A673 (cell line): ENCODE data around the gene TRAF4. TPM values are rescaled to one million over a fixed set of nuclear protein-coding genes. Genes with fewer than 3 reads are reported as not detected.

ENCODE experiments used
- BruUV-seq: library from RNA; stranded (reverse); fragments of 400-500 nt; replicated peaks from 2 replicates; lab custom pipeline; 2021; lab: Mats Ljungman, UMichigan
- CTCF ChIA-PET: fragments of 300-600 bp; sonication (Branson Sonifier 250); formaldehyde crosslinking; loops from one replicate; lab custom pipeline; 2022; ENCODE audit warnings: antibody characterized with exemption; lab: Charles Lee
- POLR2A ChIA-PET: fragments of 300-600 bp; sonication (Branson Sonifier 250); formaldehyde crosslinking; loops from one replicate; lab custom pipeline; 2022; ENCODE audit warnings: antibody characterized with exemption; ENCODE audit not compliant: low non-redundant PET; lab: Charles Lee
- DNase-seq: peaks from one replicate; pipeline ENCODE4 v3.0.0-alpha.2; 2015; ENCODE audit warnings: low spot score
- H3K27ac ChIP-seq: fragments of 200-600 bp; sonication (generic); 2 replicates; pipeline ENCODE4 v1.5.1; 2016; ENCODE audit warnings: mixed run types, low read depth, mild to moderate bottlenecking, mixed read lengths, antibody characterized with exemption, low read length; ENCODE audit not compliant: poor library complexity, severe bottlenecking
- H3K27me3 ChIP-seq: fragments of 200-600 bp; sonication (generic); replicated peaks from 2 replicates; pipeline ENCODE4 v1.6.1; 2017; ENCODE audit warnings: mixed run types, low read depth, mild to moderate bottlenecking, mixed read lengths, antibody characterized with exemption, low read length; ENCODE audit not compliant: insufficient read depth, poor library complexity
- H3K36me3 ChIP-seq: fragments of 200-600 bp; sonication (generic); 2 replicates; pipeline ENCODE4 v1.6.1; 2016; ENCODE audit warnings: mixed run types, mild to moderate bottlenecking, mixed read lengths, antibody characterized with exemption, low read length; ENCODE audit not compliant: insufficient read depth, poor library complexity, severe bottlenecking
- H3K4me1 ChIP-seq: fragments of 200-600 bp; sonication (generic); 2 replicates; pipeline ENCODE4 v1.6.1; 2017; ENCODE audit warnings: mixed run types, mild to moderate bottlenecking, mixed read lengths, antibody characterized with exemption, low read length; ENCODE audit not compliant: insufficient read depth, poor library complexity, severe bottlenecking
- H3K4me3 ChIP-seq: fragments of 200-600 bp; sonication (generic); 2 replicates; pipeline ENCODE4 v1.5.1; 2016; ENCODE audit warnings: low read depth, mixed run types, mild to moderate bottlenecking, mixed read lengths, low read length; ENCODE audit not compliant: poor library complexity, severe bottlenecking
- H3K9me3 ChIP-seq: fragments of 200-600 bp; sonication (generic); 2 replicates; pipeline ENCODE4 v1.6.1; 2016; ENCODE audit warnings: mixed run types, low read depth, mild to moderate bottlenecking, mixed read lengths, antibody characterized with exemption, low read length; ENCODE audit not compliant: poor library complexity, severe bottlenecking
- EZH2 ChIP-seq: fragments of 200-600 bp; sonication (generic); IDR thresholded peaks from 2 replicates; pipeline ENCODE4 v1.6.1; 2017; ENCODE audit warnings: borderline replicate concordance, low read depth, mild to moderate bottlenecking, mixed read lengths, antibody characterized with exemption, low read length; ENCODE audit not compliant: poor library complexity, severe bottlenecking
- intact Hi-C: fragments of 100-400 bp; cut with micrococcal nuclease; formaldehyde crosslinking; loops from one replicate; pipeline ENCODE4 v1.10.0; 2022; ENCODE audit not compliant: unreplicated experiment
- total RNA-seq: library from RNA; stranded (reverse); gene quantifications from 2 replicates; pipeline ENCODE4 v1.2.3, GENCODE V29; 2021
- TF ChIP-seq, protein P1 (sequence below): fragments of 300-800, 200-600 bp; sonication (generic); conservative IDR thresholded peaks from 2 replicates; pipeline ENCODE4 v1.5.1; 2017; ENCODE audit warnings: low read depth, mild to moderate bottlenecking, antibody characterized with exemption, low read length, moderate library complexity, mixed read lengths

TRAF4 gene
- total RNA-seq, 1 experiment from 2014 or later = 128 TPM

DNA sequence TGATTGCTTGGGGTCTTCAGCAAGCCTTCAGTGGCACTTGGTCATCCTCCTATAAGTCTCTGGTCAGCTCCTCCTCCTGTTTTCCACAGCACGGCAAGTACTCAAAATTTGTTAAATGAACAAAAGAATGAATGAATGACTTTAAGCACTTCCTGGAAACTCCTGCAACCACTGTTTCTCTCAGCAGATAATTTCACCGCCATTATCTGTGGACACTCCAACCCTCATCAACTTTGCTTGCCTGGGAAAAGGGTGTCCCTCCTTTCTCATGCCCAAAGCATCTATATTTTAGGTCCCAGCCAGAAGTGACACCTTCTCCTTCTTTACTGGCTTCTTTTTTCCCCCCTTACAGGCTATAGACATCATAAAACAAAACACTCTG, 36.5 kb upstream of the TRAF4 start:
- ChIA-PET CTCF (no interaction called here), POLR2A (no interaction called here)
- intact Hi-C loops = no loop called here
- TSS peak; percentile 29 for BruUV-seq
- TF ChIP-seq EZH2 = no peak
- TF ChIP-seq, protein P1, sequence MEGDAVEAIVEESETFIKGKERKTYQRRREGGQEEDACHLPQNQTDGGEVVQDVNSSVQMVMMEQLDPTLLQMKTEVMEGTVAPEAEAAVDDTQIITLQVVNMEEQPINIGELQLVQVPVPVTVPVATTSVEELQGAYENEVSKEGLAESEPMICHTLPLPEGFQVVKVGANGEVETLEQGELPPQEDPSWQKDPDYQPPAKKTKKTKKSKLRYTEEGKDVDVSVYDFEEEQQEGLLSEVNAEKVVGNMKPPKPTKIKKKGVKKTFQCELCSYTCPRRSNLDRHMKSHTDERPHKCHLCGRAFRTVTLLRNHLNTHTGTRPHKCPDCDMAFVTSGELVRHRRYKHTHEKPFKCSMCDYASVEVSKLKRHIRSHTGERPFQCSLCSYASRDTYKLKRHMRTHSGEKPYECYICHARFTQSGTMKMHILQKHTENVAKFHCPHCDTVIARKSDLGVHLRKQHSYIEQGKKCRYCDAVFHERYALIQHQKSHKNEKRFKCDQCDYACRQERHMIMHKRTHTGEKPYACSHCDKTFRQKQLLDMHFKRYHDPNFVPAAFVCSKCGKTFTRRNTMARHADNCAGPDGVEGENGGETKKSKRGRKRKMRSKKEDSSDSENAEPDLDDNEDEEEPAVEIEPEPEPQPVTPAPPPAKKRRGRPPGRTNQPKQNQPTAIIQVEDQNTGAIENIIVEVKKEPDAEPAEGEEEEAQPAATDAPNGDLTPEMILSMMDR = no peak
- Histone ChIP-seq H3K4me1 (peaks cover 4% of the 10 kb centered on the region), H3K9me3 (no peaks in the 10 kb centered on the region), H3K36me3 (peaks cover 8% of the 10 kb centered on the region), H3K27me3 (no peaks in the 10 kb centered on the region), H3K27ac (no peak overlapping the region), H3K4me3 (no peak overlapping the region)
- no peak for DNase-seq

DNA sequence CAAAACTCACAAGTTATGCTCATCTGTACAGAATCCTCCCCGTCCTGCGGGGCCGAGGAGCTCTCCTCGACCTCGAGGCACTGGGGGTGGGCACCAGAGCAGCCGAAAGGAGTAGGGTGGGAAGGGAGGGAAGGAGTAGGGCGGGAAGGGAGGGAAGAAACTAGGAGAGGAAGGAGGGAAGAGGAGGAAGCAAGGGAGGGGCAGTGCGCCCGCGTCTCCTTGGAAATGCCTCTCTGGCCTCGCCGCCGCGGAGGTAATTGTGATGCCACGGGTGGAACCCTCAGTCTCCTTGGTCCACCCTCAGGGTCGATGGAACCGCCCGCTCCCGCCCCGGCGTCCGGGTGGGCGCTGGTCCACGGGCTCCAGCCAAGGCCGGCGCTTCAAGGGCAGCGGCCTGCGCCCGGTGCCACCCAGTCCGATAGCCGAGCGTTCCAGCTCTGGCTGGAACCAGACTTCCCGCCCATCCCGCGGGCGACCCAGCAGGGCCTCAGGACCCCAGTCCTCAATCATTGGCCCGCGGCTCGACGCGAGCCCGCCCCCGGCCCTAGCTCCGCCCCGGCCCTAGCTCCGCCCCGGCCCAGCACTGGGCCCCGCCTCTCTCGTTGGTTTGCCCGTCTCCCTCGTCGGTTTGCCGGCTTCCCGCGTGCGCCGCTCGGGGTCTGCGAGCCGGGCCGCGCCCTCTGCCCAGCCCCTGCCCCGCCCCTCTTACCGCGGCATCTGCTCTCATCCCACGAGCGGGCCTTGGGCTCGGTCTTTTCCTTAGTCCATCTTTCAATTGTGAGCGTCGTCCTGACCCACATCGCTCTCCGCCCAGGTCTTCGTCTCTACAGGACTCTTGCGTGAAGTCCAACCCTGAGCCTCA, 32.7 kb upstream of the TRAF4 start:
- Histone ChIP-seq H3K9me3 (no peaks in the 10 kb centered on the region), H3K4me3 (peak overlapping the region; percentile 56), H3K36me3 (peaks cover 27% of the 10 kb centered on the region), H3K27ac (peak overlapping the region; percentile 85), H3K4me1 (peaks cover 9% of the 10 kb centered on the region), H3K27me3 (no peaks in the 10 kb centered on the region)
- POLR2A ChIA-PET = interaction anchor here (0.6 to 1.1 kb wide), 4 partner anchors 9 to 413 kb away, joined by 3 to 10 read pairs (median 6); no protein-coding TSS in a partner anchor
- DNase-seq = peak; percentile 95
- BruUV-seq = no TSS peak
- intact Hi-C loops = loop anchor here (5.0 kb wide), 1 partner anchor 49 kb away; the partner anchor contains the start of genes SDF2 and SUPT6H
- TF ChIP-seq, protein P1 = no peak
- no peak for TF ChIP-seq EZH2
- CTCF ChIA-PET = interaction anchor here (0.5 to 0.6 kb wide), 2 partner anchors 8 to 16 kb away, joined by 5 to 6 read pairs; partner anchors contain the start of gene RPL23A

DNA sequence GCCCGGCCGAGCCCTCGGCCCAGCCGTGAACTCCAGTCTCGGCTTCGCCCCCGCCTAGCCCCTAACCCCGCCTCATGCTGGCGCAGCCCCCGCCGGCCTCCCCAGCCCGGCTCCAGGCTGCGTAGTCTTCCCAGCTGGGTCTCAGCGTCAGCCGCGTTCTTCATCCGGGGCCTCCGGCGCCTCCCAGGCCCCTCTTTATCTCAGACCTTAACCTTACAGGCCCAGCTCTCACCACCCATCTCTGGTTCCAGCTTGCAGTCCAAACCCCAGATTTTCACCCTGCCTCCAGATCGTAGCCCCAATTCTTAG, 32.1 kb upstream of the TRAF4 start, which contains the start of gene PROCA1:
TSS of gene PROCA1 (minus strand) at position 166 of the 309 bp plus-strand sequence. CDS start 228 bp downstream, outside the sequence.
- intact Hi-C loops = loop anchor here (5.0 kb wide), 1 partner anchor 49 kb away; the partner anchor contains the start of genes SDF2 and SUPT6H
- DNase-seq = no peak
- H3K27ac ChIP-seq = peak within 1 kb of the TSS; percentile 85
- no peaks in the 10 kb centered on the region for H3K27me3 ChIP-seq
- no TSS peak for BruUV-seq
- CTCF ChIA-PET = interaction anchor here (0.6 kb wide), 1 partner anchor 8 kb away, joined by 5 read pairs; the partner anchor contains the start of gene RPL23A
- H3K4me1 ChIP-seq = peaks cover 15% of the 10 kb centered on the region
- H3K36me3 ChIP-seq = peaks cover 27% of the 10 kb centered on the region
- POLR2A ChIA-PET = interaction anchor here (0.6 kb wide), 1 partner anchor 412 kb away, joined by 7 read pairs; no protein-coding TSS in a partner anchor
- H3K9me3 ChIP-seq = no peaks in the 10 kb centered on the region
- H3K4me3 ChIP-seq = peak within 1 kb of the TSS; percentile 56
- TF ChIP-seq, protein P1 = no peak
- no peak for TF ChIP-seq EZH2
